Gastrocnemius medialis (tissue), 4 donors: ENCODE results near the gene FAM219A. TPM values are rescaled to one million over a fixed set of nuclear protein-coding genes. Genes with fewer than 3 reads are reported as not detected.

Source experiments
- ATAC-seq, 2 donors: fragments of 150-250 bp; one replicate each; pipeline ENCODE4 v1.9.1; 2016
- DNase-seq, 2 donors: peaks; one replicate each; pipeline ENCODE4 v3.0.0-alpha.2; 2019
- H3K27ac ChIP-seq, 4 donors: fragments of 200-600 bp; sonication (generic); 1 replicate in 1 of 4; 2 replicates in 3 of 4; pipeline ENCODE4 v1.5.1; 2016 to 2018; ENCODE audit warnings: mild to moderate bottlenecking in 2 of 4, moderate library complexity in 1 of 4
- H3K27me3 ChIP-seq, 3 donors: fragments of 200-600 bp; sonication (generic) in 2 of 3; 1 replicate in 1 of 3; 2 replicates in 2 of 3; pipeline versions ENCODE4 v1.5.1 to v1.6.0; 2016 to 2019; ENCODE audit warnings: mild to moderate bottlenecking in 1 of 3, moderate library complexity in 1 of 3
- H3K36me3 ChIP-seq, 2 donors: fragments of 200-600 bp; sonication (generic) in 1 of 2; one replicate each; pipeline ENCODE4 v1.5.1; 2017 to 2018
- H3K4me1 ChIP-seq, 2 donors: fragments of 200-600 bp; sonication (generic) in 1 of 2; one replicate each; pipeline ENCODE4 v1.5.1; 2016 to 2017; ENCODE audit warnings: mild to moderate bottlenecking in 2 of 2
- H3K4me3 ChIP-seq, 4 donors: fragments of 200-600 bp; sonication (generic) in 3 of 4; 1 replicate in 1 of 4; 2 replicates in 3 of 4; pipeline ENCODE4 v1.5.1; 2016 to 2019; ENCODE audit warnings: mild to moderate bottlenecking in 2 of 4
- H3K9me3 ChIP-seq, 3 donors: fragments of 200-600 bp; sonication (generic) in 2 of 3; 1 replicate in 1 of 3; 2 replicates in 2 of 3; pipeline ENCODE4 v1.5.1; 2016 to 2019
- CTCF ChIP-seq, 5 experiments: fragments of 450-650 bp in 3 of 5; fragments of 200-600 bp in 2 of 5; sonication (generic) in 2 of 5; IDR thresholded peaks in 4 of 5; conservative IDR thresholded peaks in 1 of 5; 1 replicate in 4 of 5; 2 replicates in 1 of 5; pipeline ENCODE4 v1.5.1; 2016 to 2019; ENCODE audit warnings: antibody characterized with exemption in 5 of 5, mild to moderate bottlenecking in 3 of 5, moderate library complexity in 3 of 5
- POLR2A ChIP-seq, 2 donors: fragments of 450-650 bp; IDR thresholded peaks; one replicate each; pipeline ENCODE4 v1.6.1; 2017; ENCODE audit warnings: antibody characterized with exemption in 2 of 2, mild to moderate bottlenecking in 2 of 2, moderate library complexity in 2 of 2
- in situ Hi-C, 4 donors: fragments of 200-750 bp; cut with MboI; loops; one replicate each; pipeline versions ENCODE4 v1.15.0 to v1.8.0; 2017; ENCODE audit warnings: low sequenced_read_pairs in 4 of 4
- intact Hi-C: fragments of 100-400 bp; cut with DNase I; formaldehyde crosslinking; loops from one replicate; pipeline ENCODE4 v1.15.1; 2023; ENCODE audit warnings: low total_unique reads
- total RNA-seq, 4 donors: library from RNA; depleted of rRNA; stranded (reverse); fragments of >200 nt; gene quantifications; one replicate each; pipeline versions ENCODE4 v1.1.0 to v1.2.3, GENCODE V29; 2016

FAM219A gene
- total RNA-seq, 4 donors from 2014 or later: 29.5 to 58.4 (median 41.8) TPM

DNA sequence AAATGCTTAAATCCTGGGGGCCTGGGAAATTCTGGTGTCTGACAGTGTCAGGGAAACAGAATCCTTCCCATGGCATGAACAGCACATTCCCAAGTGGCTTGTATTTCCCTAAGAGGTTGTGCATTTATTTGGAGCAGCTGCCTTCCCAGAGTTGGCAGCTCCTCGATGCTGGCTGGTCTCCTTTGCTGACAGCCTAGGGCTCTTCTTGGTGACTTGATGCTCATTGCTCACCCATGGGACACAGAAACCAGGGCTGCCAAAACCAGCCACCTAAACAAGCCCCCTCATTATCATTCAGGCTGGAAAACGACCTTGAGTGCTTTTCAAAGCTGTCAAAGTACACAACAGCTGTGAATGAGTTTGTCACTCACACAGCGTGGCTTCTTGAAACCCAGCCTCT is 40.2 kb upstream of the FAM219A start:
- DNase-seq (no peak), ATAC-seq (no peak)
- H3K27me3 ChIP-seq: no peaks in the 10 kb centered on the region
- no peaks in the 10 kb centered on the region for H3K36me3 ChIP-seq
- no peak overlapping the region for H3K27ac ChIP-seq
- no peaks in the 10 kb centered on the region for H3K4me1 ChIP-seq
- in situ Hi-C loops: loop anchor here in 3 of 4 donors (5.0 to 10.0 kb wide), 3 partner anchors 64 to 94 kb away; no protein-coding TSS in a partner anchor
- no peak overlapping the region for H3K4me3 ChIP-seq
- no peaks in the 10 kb centered on the region for H3K9me3 ChIP-seq
- intact Hi-C loops: no loop called here
- TF ChIP-seq CTCF (IDR thresholded peaks at IDR 0.05 in 4 of 5, conservative IDR thresholded peaks at IDR 0.05 in 1 of 5) (no peak), POLR2A (IDR thresholded peaks at IDR 0.05) (no peak)

DNA sequence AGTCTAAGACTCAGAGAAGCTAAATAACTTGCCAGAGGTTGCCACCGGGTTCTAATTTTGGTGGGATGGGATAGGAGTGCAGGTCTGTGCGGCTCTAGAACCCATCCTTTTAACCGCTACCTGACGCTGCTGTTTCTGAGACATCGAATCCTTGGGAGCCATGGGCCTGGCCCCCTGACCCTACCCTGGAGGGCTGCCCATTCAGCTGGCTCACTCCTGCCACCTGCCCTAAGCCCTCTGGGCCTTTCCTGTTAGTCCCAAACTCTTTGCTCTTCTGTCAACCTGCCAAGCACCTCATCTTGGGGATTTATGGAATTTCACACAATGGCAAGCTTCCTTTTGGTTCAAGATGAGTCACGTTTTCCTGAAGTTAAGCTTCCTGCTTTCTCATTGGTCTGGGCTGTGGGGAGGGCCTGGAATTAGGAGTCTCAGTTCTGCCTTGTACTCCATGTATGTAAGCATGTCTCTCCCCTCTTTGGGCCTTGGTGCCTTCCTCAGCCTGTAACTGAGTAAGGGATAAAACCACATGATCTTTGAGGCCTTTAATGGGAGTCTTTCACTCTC is 37.9 kb upstream of the FAM219A start:
- ATAC-seq (no peak), DNase-seq (no peak)
- no peaks in the 10 kb centered on the region for H3K4me1 ChIP-seq
- in situ Hi-C loops: loop anchor here in 3 of 4 donors (5.0 to 10.0 kb wide), 3 partner anchors 61 to 91 kb away; no protein-coding TSS in a partner anchor
- H3K9me3 ChIP-seq: no peaks in the 10 kb centered on the region
- intact Hi-C loops: no loop called here
- H3K4me3 ChIP-seq: no peak overlapping the region
- no peak overlapping the region for H3K27ac ChIP-seq
- TF ChIP-seq POLR2A (IDR thresholded peaks at IDR 0.05): no peak
- TF ChIP-seq CTCF (IDR thresholded peaks at IDR 0.05 in 4 of 5, conservative IDR thresholded peaks at IDR 0.05 in 1 of 5): no peak
- H3K27me3 ChIP-seq: no peaks in the 10 kb centered on the region
- no peaks in the 10 kb centered on the region for H3K36me3 ChIP-seq

GRCh38 chr9:34493972-34494535 is 35.7 kb upstream of the FAM219A start:
- in situ Hi-C loops (loop anchor here in 3 of 4 donors (5.0 to 10.0 kb wide), 3 partner anchors 59 to 89 kb away; no protein-coding TSS in a partner anchor), intact Hi-C loops (no loop called here)
- no peaks in the 10 kb centered on the region for H3K4me1 ChIP-seq
- H3K9me3 ChIP-seq: no peaks in the 10 kb centered on the region
- no peak overlapping the region for H3K4me3 ChIP-seq
- H3K27ac ChIP-seq: no peak overlapping the region
- peak in 1 of 2 donors; percentile 49 for ATAC-seq
- H3K27me3 ChIP-seq: no peaks in the 10 kb centered on the region
- H3K36me3 ChIP-seq: no peaks in the 10 kb centered on the region
- no peak for TF ChIP-seq POLR2A (IDR thresholded peaks at IDR 0.05)
- no peak for TF ChIP-seq CTCF (IDR thresholded peaks at IDR 0.05 in 4 of 5, conservative IDR thresholded peaks at IDR 0.05 in 1 of 5)
- DNase-seq: no peak

GRCh38 chr9:34492051-34492450 is 33.7 kb upstream of the FAM219A start:
- no peak overlapping the region for H3K4me3 ChIP-seq
- no peak overlapping the region for H3K27ac ChIP-seq
- H3K27me3 ChIP-seq: no peaks in the 10 kb centered on the region
- no peak for DNase-seq
- H3K36me3 ChIP-seq: no peaks in the 10 kb centered on the region
- no peaks in the 10 kb centered on the region for H3K9me3 ChIP-seq
- in situ Hi-C loops (loop anchor here in 3 of 4 donors (5.0 to 10.0 kb wide), 3 partner anchors 57 to 87 kb away; no protein-coding TSS in a partner anchor), intact Hi-C loops (no loop called here)
- ATAC-seq: no peak
- no peaks in the 10 kb centered on the region for H3K4me1 ChIP-seq
- TF ChIP-seq POLR2A (IDR thresholded peaks at IDR 0.05) (no peak), CTCF (IDR thresholded peaks at IDR 0.05 in 4 of 5, conservative IDR thresholded peaks at IDR 0.05 in 1 of 5) (no peak)
